Spleen (tissue), 7 donors: ENCODE measurements around the gene C16orf95.

Experiments
- CTCF ChIP-seq, 11 experiments: fragments of 200-600 bp in 7 of 11; fragments of 450-650 bp in 4 of 11; sonication (generic) in 4 of 11; IDR thresholded peaks in 8 of 11; conservative IDR thresholded peaks in 3 of 11; 1 replicate in 7 of 11; 2 replicates in 4 of 11; pipeline versions ENCODE4 v1.4.0 to v1.8.0; 2016 to 2021; ENCODE audit warnings: antibody characterized with exemption in 11 of 11, inconsistent platforms in 4 of 11, mild to moderate bottlenecking in 1 of 11
- POLR2A ChIP-seq, 3 donors: fragments of 450-650 bp; IDR thresholded peaks; one replicate each; pipeline ENCODE4 v1.5.1; 2017; ENCODE audit warnings: antibody characterized with exemption in 3 of 3, mild to moderate bottlenecking in 1 of 3
- donor health status: DM: no; HTN: no; CAD: no; lungs with moderate emphysema.
- donor health status: DM: no; HTN: no; CAD: no.
- donor health status: DM: no; HTN: no; CAD: no.

- TF ChIP-seq POLR2A (IDR thresholded peaks at IDR 0.05): no peak
- no peak for TF ChIP-seq CTCF (IDR thresholded peaks at IDR 0.05 in 8 of 11, conservative IDR thresholded peaks at IDR 0.05 in 3 of 11)
Measured at GRCh38 chr16:87310610-87311009, 6.6 kb downstream of the C16orf95 start.
